Measurements from ENCODE around the gene AANAT. TPM values are rescaled to one million over a fixed set of nuclear protein-coding genes. Genes with fewer than 3 reads are reported as not detected.

Gene AANAT
- total RNA-seq, 6 experiments from 2014 or later = 0.21 TPM; not detected in 5

- Mint-ChIP-seq H3K4me3 (no peak overlapping the region), H3K27me3 (ENCODE audit: insufficient read depth) (peaks cover 2% of the 10 kb centered on the region; the same call in 1 of the 2 replicates), H3K27ac (no peak overlapping the region; the same call in 1 of the 2 replicates), H3K36me3 (ENCODE audit: low read depth) (peaks cover 3% of the 10 kb centered on the region; the same call in 1 of the 2 replicates), H3K4me1 (ENCODE audit: low read depth) (peaks cover 40% of the 10 kb centered on the region), H3K9me3 (no peaks in the 10 kb centered on the region)
- DNase-seq = no peak
- no peak for TF ChIP-seq CTCF (IDR thresholded peaks at IDR 0.05)
Measured at GRCh38 chr17:76437467-76438402, 29.7 kb upstream of the AANAT start.

DNA sequence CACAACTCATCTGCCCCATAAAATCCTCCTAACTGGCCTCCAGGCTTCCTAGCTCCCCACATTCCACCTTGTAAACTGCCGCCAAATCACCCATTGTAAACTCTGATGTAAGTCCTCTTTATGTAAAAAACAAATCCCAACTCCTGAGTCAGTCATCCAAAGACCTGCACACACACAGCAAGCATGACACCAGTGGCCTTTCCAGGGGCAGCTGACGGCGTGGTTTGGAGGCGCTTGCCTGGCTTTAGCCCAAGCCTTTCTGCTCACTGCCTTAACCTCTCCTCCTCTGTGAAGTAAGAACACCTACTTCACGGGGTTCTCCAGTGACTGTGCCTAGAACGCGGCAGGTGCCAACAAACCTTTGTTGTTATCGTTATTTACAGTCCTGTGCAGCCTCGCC lies 28.5 kb upstream of the AANAT start:
- H3K4me3 Mint-ChIP-seq = no peak overlapping the region

DNA sequence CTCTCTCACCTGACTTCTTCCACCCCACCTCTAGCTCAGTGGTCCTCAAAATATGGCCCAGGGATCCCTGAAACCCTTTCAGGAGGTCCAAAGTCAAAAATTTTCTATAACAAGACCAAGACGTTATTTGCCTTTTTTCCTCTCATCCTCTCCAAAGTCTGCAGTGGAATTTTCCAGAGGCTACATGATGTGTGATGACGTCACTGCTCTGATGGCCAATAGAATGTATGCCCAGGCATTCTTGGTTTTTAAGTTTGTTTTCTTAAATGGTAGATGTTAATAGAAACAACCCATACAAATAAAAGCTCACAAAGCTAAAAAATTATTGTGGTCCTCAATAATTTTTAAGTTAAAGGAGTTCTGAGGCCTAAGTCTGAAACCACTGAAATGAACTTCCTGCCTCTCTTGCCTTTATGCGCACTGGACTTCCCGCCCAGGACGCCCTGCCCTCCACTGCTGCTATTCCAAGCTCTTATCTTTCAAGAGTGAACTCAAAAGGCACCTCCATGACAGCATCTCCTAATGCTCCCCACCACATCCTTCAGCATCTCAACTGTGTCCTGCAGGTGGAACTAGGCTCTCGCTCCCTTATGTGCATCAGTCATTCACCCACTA lies 28.0 kb upstream of the AANAT start:
- no peaks in the 10 kb centered on the region for H3K9me3 Mint-ChIP-seq
- H3K4me3 Mint-ChIP-seq = no peak overlapping the region
- H3K4me1 Mint-ChIP-seq (ENCODE audit: low read depth) = peaks cover 51% of the 10 kb centered on the region
- DNase-seq = no peak
- peaks cover 3% of the 10 kb centered on the region; the same call in 1 of the 2 replicates for H3K36me3 Mint-ChIP-seq (ENCODE audit: low read depth)
- no peak for TF ChIP-seq CTCF (IDR thresholded peaks at IDR 0.05)
- no peak overlapping the region; the same call in 1 of the 2 replicates for H3K27ac Mint-ChIP-seq
- H3K27me3 Mint-ChIP-seq (ENCODE audit: insufficient read depth) = peaks cover 2% of the 10 kb centered on the region; the same call in 1 of the 2 replicates

More for the DNA sequence above, 28.5 kb upstream of the AANAT start:
- Mint-ChIP-seq H3K27ac (no peak overlapping the region; the same call in 1 of the 2 replicates), H3K4me1 (ENCODE audit: low read depth) (peaks cover 46% of the 10 kb centered on the region), H3K27me3 (ENCODE audit: insufficient read depth) (peaks cover 2% of the 10 kb centered on the region; the same call in 1 of the 2 replicates), H3K36me3 (ENCODE audit: low read depth) (peaks cover 3% of the 10 kb centered on the region; the same call in 1 of the 2 replicates), H3K9me3 (no peaks in the 10 kb centered on the region)
- no peak for DNase-seq
- no peak for TF ChIP-seq CTCF (IDR thresholded peaks at IDR 0.05)

DNA sequence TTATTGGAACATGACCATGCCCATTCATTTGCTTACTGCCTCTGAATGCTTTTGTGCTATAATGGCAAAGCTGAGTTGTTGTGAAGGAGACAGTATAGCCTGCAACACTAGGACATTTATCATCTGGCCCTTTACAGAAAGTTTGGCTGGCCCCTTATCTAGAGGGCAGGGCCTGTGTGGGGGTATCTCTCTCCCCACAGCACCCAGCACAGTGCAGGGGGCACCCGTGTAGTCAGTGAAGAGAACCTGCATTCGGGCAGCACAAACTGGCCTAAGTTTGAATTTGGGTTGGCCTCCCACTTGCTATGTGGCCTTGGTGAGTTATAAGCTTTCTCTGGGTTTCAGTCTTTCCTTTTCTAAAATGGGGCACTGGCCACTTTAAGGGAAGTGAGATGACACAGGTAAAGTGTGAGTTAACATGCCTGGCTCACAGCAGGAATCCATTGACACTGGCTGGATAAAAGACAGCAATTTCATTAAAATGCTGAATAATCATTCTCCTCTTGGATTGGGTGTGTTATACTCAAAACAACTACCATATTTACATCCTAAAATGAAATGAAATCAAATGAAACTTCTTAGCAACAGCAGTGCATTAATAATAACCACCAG lies 26.5 kb upstream of the AANAT start:
- peaks cover 2% of the 10 kb centered on the region; the same call in 1 of the 2 replicates for H3K27me3 Mint-ChIP-seq (ENCODE audit: insufficient read depth)
- H3K36me3 Mint-ChIP-seq (ENCODE audit: low read depth) = no peaks in the 10 kb centered on the region; the same call in 1 of the 2 replicates
- no peaks in the 10 kb centered on the region for H3K9me3 Mint-ChIP-seq
- no peak overlapping the region for H3K4me3 Mint-ChIP-seq
- no peak overlapping the region for H3K27ac Mint-ChIP-seq
- TF ChIP-seq CTCF (IDR thresholded peaks at IDR 0.05) = no peak
- H3K4me1 Mint-ChIP-seq (ENCODE audit: low read depth) = peaks cover 65% of the 10 kb centered on the region
- no peak for DNase-seq

- Mint-ChIP-seq H3K27me3 (ENCODE audit: insufficient read depth) (peaks cover 2% of the 10 kb centered on the region; the same call in 1 of the 2 replicates), H3K27ac (no peak overlapping the region), H3K9me3 (no peaks in the 10 kb centered on the region), H3K36me3 (ENCODE audit: low read depth) (no peaks in the 10 kb centered on the region; the same call in 1 of the 2 replicates), H3K4me1 (ENCODE audit: low read depth) (peaks cover 75% of the 10 kb centered on the region), H3K4me3 (no peak overlapping the region)
- TF ChIP-seq CTCF (IDR thresholded peaks at IDR 0.05) = no peak
- DNase-seq = no peak
Measured at GRCh38 chr17:76441686-76442340, 25.6 kb upstream of the AANAT start.
